Measurements from ENCODE around the gene ANKFN1.

The ANKFN1 gene

GRCh38 chr17:56152874-56153602, at the start of gene ANKFN1:
ANKFN1 (plus strand) TSS chr17:56153475; CDS start chr17:56212668, 59,193 bp downstream.
- no peak for DNase-seq (ENCODE audit: low spot score)

GRCh38 chr17:56108811-56109284, 44.4 kb upstream of the ANKFN1 start:
- DNase-seq (ENCODE audit: low spot score), result no peak

- no peak for DNase-seq (ENCODE audit: low spot score)
These were observed 43.4 kb upstream of the ANKFN1 start for GRCh38 chr17:56109836-56110235.

- DNase-seq (ENCODE audit: low spot score), result no peak
These were observed 42.7 kb upstream of the ANKFN1 start for GRCh38 chr17:56110463-56111135.

- no peak for DNase-seq (ENCODE audit: low spot score)
These were observed 41.4 kb upstream of the ANKFN1 start for GRCh38 chr17:56111706-56112485.

- DNase-seq (ENCODE audit: low spot score), result no peak
These were observed 39.8 kb upstream of the ANKFN1 start for GRCh38 chr17:56113486-56113885.

- DNase-seq (ENCODE audit: low spot score), result no peak
These were observed 38.8 kb upstream of the ANKFN1 start for GRCh38 chr17:56114469-56114868.

- DNase-seq (ENCODE audit: low spot score), result no peak
These were observed 34.1 kb upstream of the ANKFN1 start for GRCh38 chr17:56119191-56119590.

GRCh38 chr17:56119936-56120335, 33.3 kb upstream of the ANKFN1 start:
- no peak for DNase-seq (ENCODE audit: low spot score)

GRCh38 chr17:56121191-56122051, 31.9 kb upstream of the ANKFN1 start:
- DNase-seq (ENCODE audit: low spot score), result no peak

GRCh38 chr17:56125830-56126819, 27.1 kb upstream of the ANKFN1 start:
- no peak for DNase-seq (ENCODE audit: low spot score)

GRCh38 chr17:56130026-56130425, 23.2 kb upstream of the ANKFN1 start:
- no peak for DNase-seq (ENCODE audit: low spot score)

GRCh38 chr17:56130631-56131030, 22.6 kb upstream of the ANKFN1 start:
- no peak for DNase-seq (ENCODE audit: low spot score)

- no peak for DNase-seq (ENCODE audit: low spot score)
These were observed 21.8 kb upstream of the ANKFN1 start for GRCh38 chr17:56131431-56131830.

- DNase-seq (ENCODE audit: low spot score), result no peak
These were observed 17.0 kb upstream of the ANKFN1 start for GRCh38 chr17:56136301-56136700.

GRCh38 chr17:56141046-56141839, 12.0 kb upstream of the ANKFN1 start:
- DNase-seq (ENCODE audit: low spot score), result no peak

GRCh38 chr17:56142325-56142724, 10.9 kb upstream of the ANKFN1 start:
- DNase-seq (ENCODE audit: low spot score), result no peak

- no peak for DNase-seq (ENCODE audit: low spot score)
These were observed 10.5 kb upstream of the ANKFN1 start for GRCh38 chr17:56142781-56143180.

- no peak for DNase-seq (ENCODE audit: low spot score)
These were observed 9.1 kb upstream of the ANKFN1 start for GRCh38 chr17:56144223-56144622.

- no peak for DNase-seq (ENCODE audit: low spot score)
These were observed 6.7 kb upstream of the ANKFN1 start for GRCh38 chr17:56146534-56146933.
